Lung (tissue), 12 donors: ENCODE measurements around the gene MARS1. TPM values are rescaled to one million over a fixed set of nuclear protein-coding genes. Genes with fewer than 3 reads are reported as not detected.

Experiments
- ATAC-seq: fragments of 200-7000 bp; cut with Tn5 transposase; one replicate; pipeline ENCODE4 v1.9.1; 2020; ENCODE audit warnings: moderate number of reproducible peaks; ENCODE audit not compliant: insufficient read depth, low FRiP score
- DNase-seq, 3 donors: peaks; one replicate each; pipeline ENCODE4 v3.0.0-alpha.2; 2013 to 2017
- H3K27ac ChIP-seq, 2 donors: one replicate each; pipeline ENCODE4 v1.5.1; 2013; ENCODE audit warnings: mild to moderate bottlenecking in 2 of 2, moderate library complexity in 2 of 2, control low read depth in 1 of 2, inconsistent platforms in 1 of 2, low read depth in 1 of 2, low read length in 1 of 2
- H3K27me3 ChIP-seq, 3 donors: one replicate each; pipeline ENCODE4 v1.5.1; 2013; ENCODE audit warnings: low read length in 2 of 3; ENCODE audit not compliant: control insufficient read depth in 3 of 3, insufficient read depth in 3 of 3
- H3K36me3 ChIP-seq, 4 donors: one replicate each; pipeline ENCODE4 v1.5.1; 2013; ENCODE audit warnings: low read length in 4 of 4, mild to moderate bottlenecking in 1 of 4, moderate library complexity in 1 of 4; ENCODE audit not compliant: control insufficient read depth in 4 of 4, insufficient read depth in 4 of 4
- H3K4me1 ChIP-seq, 5 donors: one replicate each; pipeline ENCODE4 v1.5.1; 2013; ENCODE audit warnings: low read length in 5 of 5, mild to moderate bottlenecking in 2 of 5, moderate library complexity in 1 of 5; ENCODE audit not compliant: control insufficient read depth in 5 of 5, insufficient read depth in 5 of 5
- H3K4me3 ChIP-seq: one replicate; pipeline ENCODE4 v1.5.1; 2013; ENCODE audit warnings: mild to moderate bottlenecking, control low read depth, moderate library complexity
- H3K9ac ChIP-seq, 2 donors: one replicate each; pipeline ENCODE4 v1.5.1; 2013; ENCODE audit warnings: low read length in 2 of 2, control low read depth in 1 of 2; ENCODE audit not compliant: insufficient read depth in 1 of 2
- H3K9me3 ChIP-seq, 4 donors: one replicate each; pipeline ENCODE4 v1.5.1; 2013; ENCODE audit warnings: low read length in 3 of 4, mild to moderate bottlenecking in 1 of 4, moderate library complexity in 1 of 4; ENCODE audit not compliant: control insufficient read depth in 4 of 4, insufficient read depth in 3 of 4
- CTCF ChIP-seq: IDR thresholded peaks from 2 replicates; pipeline ENCODE4 v1.5.1; 2012; ENCODE audit warnings: mild to moderate bottlenecking; ENCODE audit errors: control extremely low read depth, extremely low read depth
- WGBS, 2 donors: extraction: QIAGEN DNeasy Blood & Tissue Kit; methylation state at CpG; one replicate each; pipeline ENCODE4 v1.1.7; 2013; 5-methylcytosine and 5-hydroxymethylcytosine counted together
- polyA plus RNA-seq, 2 donors: library from polyadenylated mRNA; stranded (reverse); fragments of 200-250 nt; gene quantifications; one replicate each; pipeline ENCODE4 v1.2.1, GENCODE V29; 2013
- total RNA-seq, 2 donors: library from RNA; depleted of rRNA in 1 of 2; stranded (reverse); fragments of >200 nt in 1 of 2; gene quantifications; one replicate each; pipeline ENCODE4 v1.2.1, GENCODE V29; 2014 to 2021
- donor health status: control.
- donor health status: control.
- donor health status: Bipolar disorder and iron deficiency.
- donor health status: healthy.
- donor health status: DM: yes; HTN: yes; CAD: no.

MARS1 gene
- total and polyA plus RNA-seq, 4 donors: 55.9 to 213 (median 125) TPM

GRCh38 chr12:57465747-57466505 lies 21.9 kb upstream of the MARS1 start:
- H3K27me3 ChIP-seq: peaks cover 0 to 2% (median 0%) of the 10 kb centered on the region in 3 donors
- H3K27ac ChIP-seq: no peak overlapping the region
- peaks cover 0 to 8% (median 1%) of the 10 kb centered on the region in 5 donors for H3K4me1 ChIP-seq
- ATAC-seq (no peak), DNase-seq (no peak)
- TF ChIP-seq CTCF: no peak
- no peaks in the 10 kb centered on the region for H3K9me3 ChIP-seq
- peaks cover 0 to 40% (median 16%) of the 10 kb centered on the region in 4 donors for H3K36me3 ChIP-seq
- H3K4me3 ChIP-seq: no peak overlapping the region
- WGBS, 2 donors: 76 to 79% methylated on average over 14 of the region's 14 CpGs
- H3K9ac ChIP-seq: no peak overlapping the region

DNA sequence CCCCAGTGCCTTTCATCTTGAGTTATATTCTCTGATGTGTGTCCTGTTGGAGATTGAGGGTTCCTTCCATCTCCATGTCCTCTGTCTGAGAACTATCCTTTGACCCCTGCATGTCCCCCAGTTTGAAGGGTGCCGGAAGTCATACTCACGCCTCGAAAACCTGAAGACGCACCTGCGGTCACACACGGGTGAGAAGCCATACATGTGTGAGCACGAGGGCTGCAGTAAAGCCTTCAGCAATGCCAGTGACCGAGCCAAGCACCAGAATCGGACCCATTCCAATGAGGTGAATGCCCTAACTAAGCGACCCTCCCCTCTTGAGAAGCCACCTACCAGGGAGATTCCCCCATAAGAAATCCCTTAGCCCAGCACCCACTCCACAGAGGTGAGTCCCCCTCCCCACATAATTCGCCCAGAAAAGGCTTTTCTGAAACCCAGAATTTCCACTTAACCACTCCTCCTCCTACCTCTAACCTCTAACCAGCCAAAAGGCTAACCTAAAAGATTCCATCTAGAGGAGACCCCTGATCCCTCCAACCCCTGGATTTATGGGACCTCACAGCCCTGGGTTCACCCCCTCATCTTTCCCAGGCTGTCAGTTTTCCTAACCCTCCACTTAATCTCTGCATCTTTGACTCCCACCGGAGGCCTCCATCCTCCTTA lies 20.5 kb upstream of the MARS1 start:
- Histone ChIP-seq H3K4me1 (peaks cover 0 to 8% (median 0%) of the 10 kb centered on the region in 5 donors), H3K27me3 (no peaks in the 10 kb centered on the region), H3K36me3 (peaks cover 0 to 40% (median 16%) of the 10 kb centered on the region in 4 donors), H3K9ac (no peak overlapping the region), H3K4me3 (no peak overlapping the region), H3K27ac (no peak overlapping the region), H3K9me3 (no peaks in the 10 kb centered on the region)
- 89% methylated on average over 12 of the region's 12 CpGs for WGBS, 2 donors
- ATAC-seq (no peak), DNase-seq (no peak)
- no peak for TF ChIP-seq CTCF

GRCh38 chr12:57467915-57468314 lies 20.0 kb upstream of the MARS1 start:
- Histone ChIP-seq H3K9ac (no peak overlapping the region), H3K4me3 (no peak overlapping the region), H3K36me3 (peaks cover 0 to 40% (median 15%) of the 10 kb centered on the region in 4 donors), H3K9me3 (no peaks in the 10 kb centered on the region), H3K4me1 (peaks cover 0 to 2% (median 0%) of the 10 kb centered on the region in 5 donors), H3K27ac (no peak overlapping the region), H3K27me3 (peaks cover 0 to 3% (median 0%) of the 10 kb centered on the region in 3 donors)
- no peak for DNase-seq
- WGBS, 2 donors: 77 to 89% methylated on average over 11 of the region's 11 CpGs
- TF ChIP-seq CTCF: no peak
- no peak for ATAC-seq
